HEK293 (cell line): ENCODE data around the gene GSTM4.

Experiments
- CTCF ChIA-PET: fragments of 350-600 bp; formaldehyde crosslinking; extraction: SDS; loops from one replicate; lab custom pipeline; 2021; ENCODE audit warnings: antibody characterized with exemption; lab: Yijun Ruan, JAX
- POLR2A ChIA-PET: fragments of 300-600 bp; formaldehyde crosslinking; extraction: SDS; loops from one replicate; lab custom pipeline; 2020; ENCODE audit warnings: antibody characterized with exemption, inconsistent platforms; lab: Yijun Ruan, JAX
- H3K27ac ChIP-seq: fragments of 200-500 bp; sonication (Bioruptor generic); 2 replicates; pipeline ENCODE4 v1.5.1; 2014; ENCODE audit warnings: low read depth, low read length, control low read depth, inconsistent platforms; ENCODE audit errors: extremely low read depth
- H3K36me3 ChIP-seq, 2 experiments: fragments of 200-500 bp in 1 of 2; sonication (Bioruptor generic) in 1 of 2; 1 replicate in 1 of 2; 2 replicates in 1 of 2; pipeline ENCODE4 v1.5.1; 2014 to 2017; ENCODE audit warnings: inconsistent platforms in 2 of 2, low read length in 2 of 2; ENCODE audit not compliant: control insufficient read depth in 2 of 2, insufficient read depth in 1 of 2
- H3K4me1 ChIP-seq: fragments of 200-500 bp; sonication (Bioruptor generic); 2 replicates; pipeline ENCODE4 v1.5.1; 2014; ENCODE audit warnings: mild to moderate bottlenecking, low read length, inconsistent platforms; ENCODE audit not compliant: control insufficient read depth, insufficient read depth
- H3K4me3 ChIP-seq: 2 replicates; pipeline ENCODE4 v1.5.1; 2011; ENCODE audit warnings: low read depth, mild to moderate bottlenecking, control low read depth, low read length, moderate library complexity
- H3K9me3 ChIP-seq: fragments of 200-500 bp; sonication (Bioruptor generic); 2 replicates; pipeline ENCODE4 v1.5.1; 2014; ENCODE audit warnings: low read depth, low read length, inconsistent platforms; ENCODE audit not compliant: control insufficient read depth, insufficient read depth
- EGR2 ChIP-seq: fragments of 450-650 bp; formaldehyde crosslinking; IDR thresholded peaks from 2 replicates; pipeline ENCODE4 v1.5.1; 2016; ENCODE audit warnings: low read depth, missing biosample characterization, missing genetic modification characterization
- ELK4 ChIP-seq: IDR thresholded peaks from 2 replicates; pipeline ENCODE4 v1.6.1; 2011; ENCODE audit warnings: mild to moderate bottlenecking, low read depth, low read length, borderline replicate concordance
- HOXD13 ChIP-seq: sonication (generic); formaldehyde crosslinking; IDR thresholded peaks from 2 replicates; pipeline ENCODE4 v1.8.0; 2022; ENCODE audit warnings: missing genetic modification reagents, borderline replicate concordance
- IKZF3 ChIP-seq: fragments of 450-650 bp; IDR thresholded peaks from 2 replicates; pipeline ENCODE4 v1.5.0; 2018; ENCODE audit warnings: missing biosample characterization, mild to moderate bottlenecking, missing genetic modification characterization, moderate library complexity
- INSM2 ChIP-seq: fragments of 450-650 bp; formaldehyde crosslinking; IDR thresholded peaks from 2 replicates; pipeline ENCODE4 v1.5.1; 2016; ENCODE audit warnings: missing biosample characterization, missing genetic modification characterization
- KLF17 ChIP-seq: fragments of 450-650 bp; formaldehyde crosslinking; IDR thresholded peaks from 2 replicates; pipeline ENCODE4 v1.5.1; 2016; ENCODE audit warnings: missing biosample characterization, missing genetic modification characterization
- MYNN ChIP-seq: fragments of 450-650 bp; formaldehyde crosslinking; IDR thresholded peaks from 2 replicates; pipeline ENCODE4 v1.5.1; 2016; ENCODE audit warnings: missing biosample characterization, missing genetic modification characterization, borderline replicate concordance
- RBAK ChIP-seq: fragments of 450-650 bp; formaldehyde crosslinking; IDR thresholded peaks from 2 replicates; pipeline ENCODE4 v1.5.1; 2016; ENCODE audit warnings: missing biosample characterization, missing genetic modification characterization
- SP2 ChIP-seq: fragments of 450-650 bp; formaldehyde crosslinking; IDR thresholded peaks from 2 replicates; pipeline ENCODE4 v1.5.1; 2016; ENCODE audit warnings: missing biosample characterization, missing genetic modification characterization
- ZBTB17 ChIP-seq: fragments of 450-650 bp; formaldehyde crosslinking; IDR thresholded peaks from 2 replicates; pipeline ENCODE4 v1.5.1; 2016; ENCODE audit warnings: missing biosample characterization, missing genetic modification characterization
- ZEB2 ChIP-seq: fragments of 450-650 bp; formaldehyde crosslinking; IDR thresholded peaks from 2 replicates; pipeline ENCODE4 v1.5.1; 2016; ENCODE audit warnings: missing biosample characterization, missing genetic modification characterization
- ZFHX2 ChIP-seq: fragments of 450-650 bp; formaldehyde crosslinking; conservative IDR thresholded peaks from 2 replicates; pipeline ENCODE4 v1.5.1; 2016; ENCODE audit warnings: missing biosample characterization, missing genetic modification characterization
- ZFP41 ChIP-seq: fragments of 450-650 bp; formaldehyde crosslinking; IDR thresholded peaks from 2 replicates; pipeline ENCODE4 v1.5.1; 2016; ENCODE audit warnings: missing biosample characterization, missing genetic modification characterization, borderline replicate concordance
- ZIC2 ChIP-seq: fragments of 450-650 bp; formaldehyde crosslinking; IDR thresholded peaks from 2 replicates; pipeline ENCODE4 v1.5.1; 2016; ENCODE audit warnings: missing biosample characterization, missing genetic modification characterization
- ZNF132 ChIP-seq: fragments of 450-650 bp; formaldehyde crosslinking; IDR thresholded peaks from 2 replicates; pipeline ENCODE4 v1.5.1; 2017; ENCODE audit warnings: missing biosample characterization, missing genetic modification characterization, borderline replicate concordance
- ZNF146 ChIP-seq: fragments of 450-650 bp; formaldehyde crosslinking; IDR thresholded peaks from 2 replicates; pipeline ENCODE4 v1.5.1; 2016; ENCODE audit warnings: missing biosample characterization, missing genetic modification characterization
- ZNF155 ChIP-seq: fragments of 450-650 bp; formaldehyde crosslinking; IDR thresholded peaks from 2 replicates; pipeline ENCODE4 v1.5.1; 2016; ENCODE audit warnings: missing biosample characterization, missing genetic modification characterization
- ZNF341 ChIP-seq: fragments of 450-650 bp; formaldehyde crosslinking; IDR thresholded peaks from 2 replicates; pipeline ENCODE4; 2016; ENCODE audit warnings: low read depth, missing biosample characterization, missing genetic modification characterization
- ZNF600 ChIP-seq: fragments of 450-650 bp; formaldehyde crosslinking; IDR thresholded peaks from 2 replicates; pipeline ENCODE4 v1.5.1; 2016; ENCODE audit warnings: missing biosample characterization, missing genetic modification characterization
- ZNF664 ChIP-seq: fragments of 450-650 bp; formaldehyde crosslinking; IDR thresholded peaks from 2 replicates; pipeline ENCODE4 v1.5.1; 2016; ENCODE audit warnings: missing biosample characterization, missing genetic modification characterization
- ZNF76 ChIP-seq: fragments of 450-650 bp; formaldehyde crosslinking; IDR thresholded peaks from 2 replicates; pipeline ENCODE4; 2016; ENCODE audit warnings: low read depth, missing biosample characterization, missing genetic modification characterization, borderline replicate concordance
- TF ChIP-seq, protein P1 (sequence below): fragments of 450-650 bp; IDR thresholded peaks from 2 replicates; pipeline ENCODE4 v1.5.1; 2018; ENCODE audit warnings: missing biosample characterization, missing genetic modification characterization

The GSTM4 gene

GRCh38 chr1:109636201-109636952, 19.5 kb upstream of the GSTM4 start (continued):
- TF ChIP-seq ELK4 (no peak), SP2 (tag by site-specific recombination) (0 out of 2 replicates have a peak, but pooled peaks have one; percentile 11), RBAK (no peak), EGR2 (tag by site-specific recombination) (peak; percentile 86), ZNF600 (tag by site-specific recombination) (peak; percentile 83), ZBTB17 (tag by site-specific recombination) (peak; percentile 64; the same call in 1 of the 2 replicates), MYNN (tag by site-specific recombination) (0 out of 2 replicates have a peak, but pooled peaks have one; percentile 32), KLF17 (tag by site-specific recombination) (0 out of 2 replicates have a peak, but pooled peaks have one; percentile 27), ZNF341 (tag by site-specific recombination) (peak; percentile 11; the same call in 1 of the 2 replicates), ZFHX2 (tag by site-specific recombination) (peak; percentile 85), IKZF3 (tag by site-specific recombination) (0 out of 2 replicates have a peak, but pooled peaks have one; percentile 18), ZFP41 (tag by site-specific recombination) (no peak), ZEB2 (peak; percentile 55; the same call in 1 of the 2 replicates), ZIC2 (tag by site-specific recombination) (0 out of 2 replicates have a peak, but pooled peaks have one; percentile 10), INSM2 (tag by site-specific recombination) (no peak)

DNA sequence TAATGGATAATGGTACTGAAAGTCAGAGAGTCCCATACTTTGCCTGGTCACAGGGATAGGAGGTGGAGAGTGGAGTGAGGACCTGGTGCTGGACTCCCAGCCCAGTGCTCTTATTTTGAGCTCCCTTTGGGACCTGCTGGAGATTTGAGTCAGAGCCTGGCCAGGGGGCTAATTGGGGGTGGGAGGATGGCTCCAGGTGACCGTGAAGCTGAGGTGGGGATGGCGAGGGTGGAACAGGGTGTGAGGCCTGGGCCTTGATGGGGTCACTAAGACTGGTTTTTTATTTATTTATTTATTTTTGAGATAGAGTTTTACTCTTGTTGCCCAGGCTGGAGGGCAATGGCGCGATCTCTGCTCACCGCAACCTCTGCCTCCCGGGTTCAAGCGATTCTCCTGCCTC, 18.5 kb upstream of the GSTM4 start:
- no peaks in the 10 kb centered on the region for H3K36me3 ChIP-seq
- POLR2A ChIA-PET = no interaction called here
- TF ChIP-seq ZFHX2 (tag by site-specific recombination) (no peak), ZIC2 (tag by site-specific recombination) (no peak), ZNF76 (no peak), ZNF155 (tag by site-specific recombination) (no peak), ZNF146 (tag by site-specific recombination) (no peak), RBAK (no peak), ZNF132 (tag by site-specific recombination) (no peak), ZNF664 (tag by site-specific recombination) (no peak), ZFP41 (tag by site-specific recombination) (no peak), HOXD13 (no peak)
- TF ChIP-seq, protein P1, sequence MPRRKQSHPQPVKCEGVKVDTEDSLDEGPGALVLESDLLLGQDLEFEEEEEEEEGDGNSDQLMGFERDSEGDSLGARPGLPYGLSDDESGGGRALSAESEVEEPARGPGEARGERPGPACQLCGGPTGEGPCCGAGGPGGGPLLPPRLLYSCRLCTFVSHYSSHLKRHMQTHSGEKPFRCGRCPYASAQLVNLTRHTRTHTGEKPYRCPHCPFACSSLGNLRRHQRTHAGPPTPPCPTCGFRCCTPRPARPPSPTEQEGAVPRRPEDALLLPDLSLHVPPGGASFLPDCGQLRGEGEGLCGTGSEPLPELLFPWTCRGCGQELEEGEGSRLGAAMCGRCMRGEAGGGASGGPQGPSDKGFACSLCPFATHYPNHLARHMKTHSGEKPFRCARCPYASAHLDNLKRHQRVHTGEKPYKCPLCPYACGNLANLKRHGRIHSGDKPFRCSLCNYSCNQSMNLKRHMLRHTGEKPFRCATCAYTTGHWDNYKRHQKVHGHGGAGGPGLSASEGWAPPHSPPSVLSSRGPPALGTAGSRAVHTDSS (tag by site-specific recombination) = no peak
- no peaks in the 10 kb centered on the region for H3K4me1 ChIP-seq
- H3K9me3 ChIP-seq = no peaks in the 10 kb centered on the region
- no peak overlapping the region for H3K4me3 ChIP-seq
- no peak overlapping the region for H3K27ac ChIP-seq
- CTCF ChIA-PET = interaction anchor here (0.7 to 11.3 kb wide), 9 partner anchors 12 to 762 kb away, joined by 3 to 345 read pairs (median 6); partner anchors contain the start of genes AHCYL1, GNAI3 and GPR61
